Ascending aorta (tissue), 2 donors: ENCODE measurements around the gene GPR39. TPM values are rescaled to one million over a fixed set of nuclear protein-coding genes. Genes with fewer than 3 reads are reported as not detected.

Source experiments
- DNase-seq, 2 donors: peaks; one replicate each; pipeline ENCODE4 v3.0.0-alpha.2; 2019; ENCODE audit warnings: low spot score in 2 of 2
- H3K27ac ChIP-seq, 2 donors: fragments of 200-600 bp; sonication (generic); one replicate each; pipeline ENCODE4 v1.5.1; 2016 to 2017; ENCODE audit warnings: mild to moderate bottlenecking in 1 of 2
- H3K27me3 ChIP-seq: fragments of 200-600 bp; sonication (generic); one replicate; pipeline ENCODE4 v1.5.1; 2017
- H3K36me3 ChIP-seq, 2 donors: fragments of 200-600 bp; sonication (generic); one replicate each; pipeline ENCODE4 v1.5.1; 2016
- H3K4me1 ChIP-seq, 2 donors: fragments of 200-600 bp; sonication (generic); one replicate each; pipeline ENCODE4 v1.5.1; 2016 to 2017; ENCODE audit warnings: mild to moderate bottlenecking in 1 of 2
- H3K4me3 ChIP-seq, 2 donors: fragments of 200-600 bp; sonication (generic); one replicate each; pipeline ENCODE4 v1.5.1; 2016 to 2017; ENCODE audit warnings: mild to moderate bottlenecking in 1 of 2
- H3K9me3 ChIP-seq, 2 donors: fragments of 200-600 bp; sonication (generic); one replicate each; pipeline ENCODE4 v1.5.1; 2016
- CTCF ChIP-seq, 3 experiments: fragments of 200-600 bp in 2 of 3; fragments of 450-650 bp in 1 of 3; sonication (generic) in 2 of 3; IDR thresholded peaks; one replicate each; pipeline ENCODE4 v1.5.1; 2016 to 2019; ENCODE audit warnings: antibody characterized with exemption in 3 of 3, mild to moderate bottlenecking in 1 of 3, moderate library complexity in 1 of 3
- intact Hi-C: fragments of 100-400 bp; cut with DNase I; formaldehyde crosslinking; loops from one replicate; pipeline ENCODE4 v1.15.1; 2023
- total RNA-seq: library from RNA; depleted of rRNA; stranded (reverse); fragments of >200 nt; gene quantifications from one replicate; pipeline ENCODE4 v1.1.0, GENCODE V29; 2016

Gene GPR39
- total RNA-seq, 1 donor from 2014 or later, result 0.64 TPM

- Histone ChIP-seq H3K36me3 (no peaks in the 10 kb centered on the region), H3K4me3 (no peak overlapping the region), H3K9me3 (no peaks in the 10 kb centered on the region), H3K4me1 (no peaks in the 10 kb centered on the region), H3K27ac (no peak overlapping the region), H3K27me3 (no peaks in the 10 kb centered on the region)
- no peak for DNase-seq
- intact Hi-C loops, result no loop called here
- TF ChIP-seq CTCF (IDR thresholded peaks at IDR 0.05), result no peak
These were observed 238.4 kb downstream of the GPR39 start for GRCh38 chr2:132654968-132655367.

GRCh38 chr2:132656266-132656975 lies 239.8 kb downstream of the GPR39 start:
- Histone ChIP-seq H3K4me3 (no peak overlapping the region), H3K9me3 (no peaks in the 10 kb centered on the region), H3K27me3 (no peaks in the 10 kb centered on the region), H3K4me1 (no peaks in the 10 kb centered on the region), H3K36me3 (no peaks in the 10 kb centered on the region), H3K27ac (no peak overlapping the region)
- intact Hi-C loops, result no loop called here
- no peak for DNase-seq
- TF ChIP-seq CTCF (IDR thresholded peaks at IDR 0.05), result no peak

GRCh38 chr2:132659331-132659730 lies 242.7 kb downstream of the GPR39 start:
- no peak for DNase-seq
- intact Hi-C loops, result no loop called here
- no peak overlapping the region for H3K27ac ChIP-seq
- H3K4me1 ChIP-seq, result no peaks in the 10 kb centered on the region
- H3K9me3 ChIP-seq, result no peaks in the 10 kb centered on the region
- no peaks in the 10 kb centered on the region for H3K36me3 ChIP-seq
- H3K4me3 ChIP-seq, result no peak overlapping the region
- H3K27me3 ChIP-seq, result no peaks in the 10 kb centered on the region
- TF ChIP-seq CTCF (IDR thresholded peaks at IDR 0.05), result no peak

- H3K36me3 ChIP-seq, result no peaks in the 10 kb centered on the region
- intact Hi-C loops, result no loop called here
- H3K27ac ChIP-seq, result no peak overlapping the region
- no peaks in the 10 kb centered on the region for H3K4me1 ChIP-seq
- no peaks in the 10 kb centered on the region for H3K27me3 ChIP-seq
- no peaks in the 10 kb centered on the region for H3K9me3 ChIP-seq
- TF ChIP-seq CTCF (IDR thresholded peaks at IDR 0.05), result no peak
- DNase-seq, result no peak
- no peak overlapping the region for H3K4me3 ChIP-seq
These were observed 246.1 kb downstream of the GPR39 start for GRCh38 chr2:132662732-132663131.

GRCh38 chr2:132664096-132664495 lies 247.5 kb downstream of the GPR39 start:
- H3K4me1 ChIP-seq, result no peaks in the 10 kb centered on the region
- H3K4me3 ChIP-seq, result no peak overlapping the region
- DNase-seq, result no peak
- H3K27me3 ChIP-seq, result no peaks in the 10 kb centered on the region
- TF ChIP-seq CTCF (IDR thresholded peaks at IDR 0.05), result no peak
- H3K36me3 ChIP-seq, result no peaks in the 10 kb centered on the region
- H3K9me3 ChIP-seq, result no peaks in the 10 kb centered on the region
- no peak overlapping the region for H3K27ac ChIP-seq
- intact Hi-C loops, result no loop called here
